Measurements from ENCODE around the gene FMN2. TPM values are rescaled to one million over a fixed set of nuclear protein-coding genes. Genes with fewer than 3 reads are reported as not detected.

The FMN2 gene
- total RNA-seq, 1 donor from 2014 or later = 150 TPM

DNA sequence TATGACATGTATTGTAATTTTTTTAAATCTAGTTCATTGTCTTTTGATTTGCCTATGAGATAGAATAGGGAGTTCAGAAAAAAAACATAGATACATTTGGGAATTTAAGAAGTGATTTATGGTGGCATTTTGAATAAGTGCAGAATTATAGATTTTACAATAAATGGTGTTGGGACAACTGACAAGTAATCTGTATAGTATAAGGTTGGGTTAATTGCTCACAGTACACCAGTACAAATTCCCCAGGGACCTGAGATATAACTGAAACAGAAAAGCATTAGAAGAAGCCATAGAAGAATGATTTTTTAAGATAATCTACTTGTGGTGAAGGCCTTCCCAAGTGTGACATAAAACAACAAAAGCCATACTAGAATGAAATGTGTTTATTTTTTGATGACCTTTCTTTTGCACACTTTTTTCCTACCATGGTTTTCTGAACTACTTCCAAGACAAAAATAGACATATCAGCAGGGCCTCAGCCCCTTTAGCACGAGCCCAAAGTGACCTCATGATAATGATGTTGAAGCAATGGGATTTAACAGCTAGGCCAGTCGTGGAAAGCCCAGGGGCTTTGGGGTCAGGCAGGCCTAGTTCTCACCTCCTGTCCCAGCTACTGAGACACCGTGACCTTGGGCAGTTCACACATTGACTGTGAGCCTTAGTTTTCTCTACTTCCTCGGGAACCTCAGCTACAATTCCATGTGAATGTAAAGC, 432.8 kb downstream of the FMN2 start:
- no peak for DNase-seq
- peaks cover 8% of the 10 kb centered on the region for H3K4me1 Mint-ChIP-seq (ENCODE audit: low read depth, unreplicated experiment)
- H3K27ac Mint-ChIP-seq (ENCODE audit: unreplicated experiment) = no peak overlapping the region
- no peak overlapping the region for H3K4me3 Mint-ChIP-seq (ENCODE audit: unreplicated experiment)
- no peaks in the 10 kb centered on the region for H3K9me3 Mint-ChIP-seq (ENCODE audit: unreplicated experiment)
- H3K27me3 Mint-ChIP-seq (ENCODE audit: unreplicated experiment) = peaks cover 2% of the 10 kb centered on the region
- no peaks in the 10 kb centered on the region for H3K36me3 Mint-ChIP-seq (ENCODE audit: unreplicated experiment)
- TF ChIP-seq CTCF (IDR thresholded peaks at IDR 0.05; ENCODE audit: partially characterized antibody, unreplicated experiment) = no peak
